B cell (primary cell): ENCODE data around the gene INTS14. TPM values are rescaled to one million over a fixed set of nuclear protein-coding genes. Genes with fewer than 3 reads are reported as not detected.

Source experiments
- ATAC-seq: fragments of 200-7000 bp; cut with Tn5 transposase; one replicate; pipeline ENCODE4 v1.10.0; 2021; ENCODE audit warnings: low read depth, mild to moderate bottlenecking, moderate number of reproducible peaks, moderate library complexity
- CTCF ChIA-PET: fragments of 350-600 bp; sonication (Branson Sonifier 250); formaldehyde crosslinking; loops from one replicate; lab custom pipeline; 2021; ENCODE audit warnings: antibody characterized with exemption, inconsistent platforms; lab: Charles Lee
- POLR2A ChIA-PET: fragments of 350-600 bp; sonication (Branson Sonifier 250); formaldehyde crosslinking; loops from one replicate; lab custom pipeline; 2021; ENCODE audit warnings: antibody characterized with exemption; lab: Charles Lee
- DNase-seq: peaks from one replicate; pipeline ENCODE4 v3.0.0; 2013
- H2AFZ ChIP-seq: 2 replicates; pipeline ENCODE4 v1.6.1; 2012; ENCODE audit warnings: mild to moderate bottlenecking, low read depth, low read length; ENCODE audit not compliant: insufficient read depth, poor library complexity, severe bottlenecking
- H3K27ac ChIP-seq, 2 donors: 1 replicate in 1 of 2; 2 replicates in 1 of 2; pipeline ENCODE4 v1.5.1; 2012 to 2013; ENCODE audit warnings: low read length in 2 of 2, mild to moderate bottlenecking in 2 of 2, moderate library complexity in 1 of 2
- H3K27me3 ChIP-seq, 4 experiments: fragments of 200-600 bp in 1 of 4; sonication (generic) in 1 of 4; replicated peaks in 1 of 4; 1 replicate in 2 of 4; 2 replicates in 2 of 4; pipeline versions ENCODE4 v1.6.1 to v1.7.0; 2013 to 2016; ENCODE audit warnings: low read length in 3 of 4, mild to moderate bottlenecking in 2 of 4, mixed read lengths in 1 of 4, moderate library complexity in 1 of 4; ENCODE audit not compliant: insufficient read depth in 4 of 4, control insufficient read depth in 3 of 4; ENCODE audit errors: control extremely low read depth in 1 of 4
- H3K36me3 ChIP-seq, 2 experiments: replicated peaks in 1 of 2; 1 replicate in 1 of 2; 2 replicates in 1 of 2; pipeline versions ENCODE4 v1.6.1 to v1.7.1; 2013; ENCODE audit warnings: low read length in 1 of 2; ENCODE audit not compliant: insufficient read depth in 2 of 2, control insufficient read depth in 1 of 2; ENCODE audit errors: control extremely low read depth in 1 of 2, extremely low read depth in 1 of 2
- H3K4me1 ChIP-seq, 2 donors: fragments of 200-600 bp in 1 of 2; sonication (generic) in 1 of 2; 1 replicate in 1 of 2; 2 replicates in 1 of 2; pipeline versions ENCODE4 v1.5.1 to v1.6.1; 2013 to 2017; ENCODE audit warnings: low read length in 2 of 2; ENCODE audit not compliant: control insufficient read depth in 2 of 2, insufficient read depth in 2 of 2
- H3K4me2 ChIP-seq: replicated peaks from 2 replicates; pipeline ENCODE3; 2012; ENCODE audit warnings: mild to moderate bottlenecking, low read depth, low read length; ENCODE audit not compliant: poor library complexity, severe bottlenecking
- H3K4me3 ChIP-seq, 5 experiments: fragments of 200-600 bp in 1 of 5; sonication (generic) in 1 of 5; 1 replicate in 3 of 5; 2 replicates in 2 of 5; pipeline versions ENCODE4 v1.5.1 to v1.7.0; 2011 to 2016; ENCODE audit warnings: low read length in 4 of 5, mild to moderate bottlenecking in 4 of 5, low read depth in 2 of 5, control low read depth in 1 of 5, moderate library complexity in 1 of 5; ENCODE audit not compliant: insufficient read depth in 1 of 5; ENCODE audit errors: control extremely low read depth in 1 of 5, extremely low read depth in 1 of 5
- H3K79me2 ChIP-seq: fragments of 200-600 bp; sonication (generic); one replicate; pipeline ENCODE4 v1.6.0; 2016; ENCODE audit warnings: low read length; ENCODE audit not compliant: control insufficient read depth, insufficient read depth
- H3K9ac ChIP-seq: fragments of 200-600 bp; sonication (generic); 2 replicates; pipeline ENCODE4 v1.6.1; 2017; ENCODE audit warnings: mild to moderate bottlenecking, low read length, moderate library complexity
- H3K9me3 ChIP-seq, 3 donors: one replicate each; pipeline versions ENCODE4 v1.6.1 to v1.7.1; 2013; ENCODE audit warnings: low read length in 2 of 3; ENCODE audit not compliant: control insufficient read depth in 2 of 3, insufficient read depth in 1 of 3; ENCODE audit errors: control extremely low read depth in 1 of 3
- H4K20me1 ChIP-seq: 2 replicates; pipeline ENCODE4 v1.6.0; 2012; ENCODE audit warnings: mild to moderate bottlenecking, low read length; ENCODE audit not compliant: insufficient read depth, control insufficient read depth, poor library complexity, severe bottlenecking
- H3K27ac Mint-ChIP-seq: one replicate; pipeline ENCODE4 v1.8.0; 2021; ENCODE audit warnings: mixed read lengths
- H3K27me3 Mint-ChIP-seq: one replicate; pipeline ENCODE4 v1.8.0; 2021; ENCODE audit warnings: mixed read lengths
- H3K4me1 Mint-ChIP-seq: one replicate; pipeline ENCODE4 v1.8.0; 2021; ENCODE audit warnings: mixed read lengths
- H3K4me3 Mint-ChIP-seq: one replicate; pipeline ENCODE4 v1.8.0; 2021; ENCODE audit warnings: mixed read lengths
- H3K9me3 Mint-ChIP-seq: one replicate; pipeline ENCODE4 v1.8.0; 2022; ENCODE audit warnings: mixed read lengths; ENCODE audit not compliant: insufficient read depth
- EZH2 ChIP-seq: IDR thresholded peaks from 2 replicates; pipeline ENCODE4 v1.6.1; 2012; ENCODE audit warnings: borderline replicate concordance, low read depth, mild to moderate bottlenecking, moderate library complexity, low read length; ENCODE audit not compliant: insufficient read depth, poor library complexity, severe bottlenecking
- WGBS: methylation state at CpG from one replicate; pipeline ENCODE4 v1.1.5; 2013; ENCODE audit warnings: missing lambda C conversion rate; ENCODE audit not compliant: insufficient coverage; 5-methylcytosine and 5-hydroxymethylcytosine counted together
- intact Hi-C: fragments of 100-400 bp; cut with micrococcal nuclease; formaldehyde crosslinking; loops from one replicate; pipeline ENCODE4 v1.10.0; 2022
- polyA plus RNA-seq: library from polyadenylated mRNA; depleted of rRNA; stranded (reverse); fragments of >200 nt; gene quantifications from 2 replicates; pipeline ENCODE4 v1.2.3, GENCODE V29; 2012
- total RNA-seq, 2 donors: library from RNA; stranded (reverse); fragments of 120-200 nt in 1 of 2; gene quantifications; 1 replicate in 1 of 2; 2 replicates in 1 of 2; pipeline versions ENCODE4 v1.2.3 to v1.2.4, GENCODE V29; 2013 to 2022
- TF ChIP-seq, protein P1 (sequence below): fragments of 200-600 bp; IDR thresholded peaks from one replicate; pipeline ENCODE4 v1.8.0; 2022; ENCODE audit warnings: antibody characterized with exemption, mild to moderate bottlenecking

Gene INTS14
- total and polyA plus RNA-seq, 2 donors (not counting 1 experiment from before 2014, with no cell fraction given) = 19.3 to 39.0 TPM

GRCh38 chr15:65579762-65580161, 31.2 kb downstream of the INTS14 start:
- intact Hi-C loops = no loop called here
- no peak overlapping the region for H3K4me2 ChIP-seq
- no peak overlapping the region for H3K27ac Mint-ChIP-seq
- no peaks in the 10 kb centered on the region for H3K9me3 Mint-ChIP-seq
- no peak overlapping the region for H2AFZ ChIP-seq
- H3K4me3 Mint-ChIP-seq = no peak overlapping the region
- no peaks in the 10 kb centered on the region for H3K79me2 ChIP-seq
- no peak overlapping the region for H3K9ac ChIP-seq
- ATAC-seq (no peak), DNase-seq (no peak)
- ChIA-PET POLR2A (interaction anchor here (0.5 to 1.3 kb wide), 2 partner anchors 60 to 290 kb away, joined by 3 read pairs; partner anchors contain the start of gene RAB11A), CTCF (no interaction called here)
- H3K9me3 ChIP-seq = no peaks in the 10 kb centered on the region
- no peak overlapping the region for H3K27ac ChIP-seq
- no peaks in the 10 kb centered on the region for H3K27me3 Mint-ChIP-seq
- peaks cover 11 to 18% of the 10 kb centered on the region in 2 donors for H3K4me1 ChIP-seq
- H3K4me3 ChIP-seq = no peak overlapping the region
- no peaks in the 10 kb centered on the region for H3K27me3 ChIP-seq
- TF ChIP-seq, protein P1, sequence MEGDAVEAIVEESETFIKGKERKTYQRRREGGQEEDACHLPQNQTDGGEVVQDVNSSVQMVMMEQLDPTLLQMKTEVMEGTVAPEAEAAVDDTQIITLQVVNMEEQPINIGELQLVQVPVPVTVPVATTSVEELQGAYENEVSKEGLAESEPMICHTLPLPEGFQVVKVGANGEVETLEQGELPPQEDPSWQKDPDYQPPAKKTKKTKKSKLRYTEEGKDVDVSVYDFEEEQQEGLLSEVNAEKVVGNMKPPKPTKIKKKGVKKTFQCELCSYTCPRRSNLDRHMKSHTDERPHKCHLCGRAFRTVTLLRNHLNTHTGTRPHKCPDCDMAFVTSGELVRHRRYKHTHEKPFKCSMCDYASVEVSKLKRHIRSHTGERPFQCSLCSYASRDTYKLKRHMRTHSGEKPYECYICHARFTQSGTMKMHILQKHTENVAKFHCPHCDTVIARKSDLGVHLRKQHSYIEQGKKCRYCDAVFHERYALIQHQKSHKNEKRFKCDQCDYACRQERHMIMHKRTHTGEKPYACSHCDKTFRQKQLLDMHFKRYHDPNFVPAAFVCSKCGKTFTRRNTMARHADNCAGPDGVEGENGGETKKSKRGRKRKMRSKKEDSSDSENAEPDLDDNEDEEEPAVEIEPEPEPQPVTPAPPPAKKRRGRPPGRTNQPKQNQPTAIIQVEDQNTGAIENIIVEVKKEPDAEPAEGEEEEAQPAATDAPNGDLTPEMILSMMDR = no peak
- TF ChIP-seq EZH2 = no peak
- H4K20me1 ChIP-seq = no peaks in the 10 kb centered on the region
- peaks cover 26% of the 10 kb centered on the region for H3K4me1 Mint-ChIP-seq
- no CpG with 5 or more reads among the region's 3 CpGs for WGBS
- peaks cover 26 to 54% of the 10 kb centered on the region in 2 experiments for H3K36me3 ChIP-seq

- no peaks in the 10 kb centered on the region for H3K27me3 ChIP-seq
- no peak for DNase-seq
- CTCF ChIA-PET = no interaction called here
- ATAC-seq = no peak
- Mint-ChIP-seq H3K4me3 (no peak overlapping the region), H3K27me3 (no peaks in the 10 kb centered on the region), H3K4me1 (peaks cover 21% of the 10 kb centered on the region), H3K9me3 (no peaks in the 10 kb centered on the region), H3K27ac (no peak overlapping the region)
- no peak overlapping the region for H3K4me2 ChIP-seq
- intact Hi-C loops = no loop called here
- peaks cover 11 to 12% of the 10 kb centered on the region in 2 donors for H3K4me1 ChIP-seq
- no peak overlapping the region for H2AFZ ChIP-seq
- H3K36me3 ChIP-seq = peaks cover 22 to 49% of the 10 kb centered on the region in 2 experiments
- H3K79me2 ChIP-seq = no peaks in the 10 kb centered on the region
- POLR2A ChIA-PET = interaction anchor here (1.3 kb wide), 1 partner anchor 290 kb away, joined by 3 read pairs; the partner anchor contains the start of gene RAB11A
- H3K27ac ChIP-seq = peak overlapping the region in 1 of 2 donors; percentile 35
- no peaks in the 10 kb centered on the region for H4K20me1 ChIP-seq
- H3K4me3 ChIP-seq = no peak overlapping the region
- WGBS = 76% methylated on average over 7 of the region's 8 CpGs
- no peak for TF ChIP-seq EZH2
- TF ChIP-seq, protein P1 = no peak
- H3K9ac ChIP-seq = no peak overlapping the region
- no peaks in the 10 kb centered on the region for H3K9me3 ChIP-seq
These were observed 31.8 kb downstream of the INTS14 start for GRCh38 chr15:65578904-65579728.
